ENCODE measurements around the gene MGAT5.

- TF ChIP-seq CTCF (IDR thresholded peaks at IDR 0.05) (no peak), POLR2A (IDR thresholded peaks at IDR 0.05) (no peak)
These were observed 107.8 kb downstream of the MGAT5 start for GRCh38 chr2:134361648-134362047.
